Breast epithelium (tissue), 3 donors: Measurements from ENCODE around the gene INAFM2.

ENCODE experiments used
- POLR2A ChIP-seq: fragments of 450-650 bp; IDR thresholded peaks from one replicate; pipeline ENCODE4 v1.6.1; 2016; ENCODE audit warnings: antibody characterized with exemption, mild to moderate bottlenecking, moderate library complexity
- POLR2AphosphoS5 ChIP-seq, 3 donors: sonication (generic); formaldehyde crosslinking; IDR thresholded peaks; one replicate each; pipeline ENCODE4 v1.6.1; 2017; ENCODE audit warnings: antibody characterized with exemption in 3 of 3
- TF ChIP-seq, protein P1 (sequence below), 3 donors: fragments of 450-650 bp; IDR thresholded peaks; one replicate each; pipeline ENCODE4 v1.5.1; 2016 to 2017; ENCODE audit warnings: antibody characterized with exemption in 3 of 3, mild to moderate bottlenecking in 3 of 3, moderate library complexity in 3 of 3

GRCh38 chr15:40334941-40335795 lies 11.7 kb downstream of the INAFM2 start:
- TF ChIP-seq POLR2A (no peak), POLR2AphosphoS5 (IDR thresholded peaks at IDR 0.05) (no peak)
- TF ChIP-seq, protein P1, sequence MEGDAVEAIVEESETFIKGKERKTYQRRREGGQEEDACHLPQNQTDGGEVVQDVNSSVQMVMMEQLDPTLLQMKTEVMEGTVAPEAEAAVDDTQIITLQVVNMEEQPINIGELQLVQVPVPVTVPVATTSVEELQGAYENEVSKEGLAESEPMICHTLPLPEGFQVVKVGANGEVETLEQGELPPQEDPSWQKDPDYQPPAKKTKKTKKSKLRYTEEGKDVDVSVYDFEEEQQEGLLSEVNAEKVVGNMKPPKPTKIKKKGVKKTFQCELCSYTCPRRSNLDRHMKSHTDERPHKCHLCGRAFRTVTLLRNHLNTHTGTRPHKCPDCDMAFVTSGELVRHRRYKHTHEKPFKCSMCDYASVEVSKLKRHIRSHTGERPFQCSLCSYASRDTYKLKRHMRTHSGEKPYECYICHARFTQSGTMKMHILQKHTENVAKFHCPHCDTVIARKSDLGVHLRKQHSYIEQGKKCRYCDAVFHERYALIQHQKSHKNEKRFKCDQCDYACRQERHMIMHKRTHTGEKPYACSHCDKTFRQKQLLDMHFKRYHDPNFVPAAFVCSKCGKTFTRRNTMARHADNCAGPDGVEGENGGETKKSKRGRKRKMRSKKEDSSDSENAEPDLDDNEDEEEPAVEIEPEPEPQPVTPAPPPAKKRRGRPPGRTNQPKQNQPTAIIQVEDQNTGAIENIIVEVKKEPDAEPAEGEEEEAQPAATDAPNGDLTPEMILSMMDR (IDR thresholded peaks at IDR 0.05): no peak
